ENCODE results near the gene FAM20C. TPM values are rescaled to one million over a fixed set of nuclear protein-coding genes. Genes with fewer than 3 reads are reported as not detected.

Gene FAM20C
- total and polyA plus RNA-seq, 2 of the 8 experiments (the other 6 are each of a cell fraction or from before 2014, with no cell fraction given) = 9.5 to 34.8 TPM

- TF ChIP-seq ATF2 (IDR thresholded peaks at IDR 0.05; ENCODE audit: low read length) (no peak), EZH2 (IDR thresholded peaks at IDR 0.05; ENCODE audit: low read depth, low read length, severe bottlenecking) (no peak)
- TF ChIP-seq, protein P1, sequence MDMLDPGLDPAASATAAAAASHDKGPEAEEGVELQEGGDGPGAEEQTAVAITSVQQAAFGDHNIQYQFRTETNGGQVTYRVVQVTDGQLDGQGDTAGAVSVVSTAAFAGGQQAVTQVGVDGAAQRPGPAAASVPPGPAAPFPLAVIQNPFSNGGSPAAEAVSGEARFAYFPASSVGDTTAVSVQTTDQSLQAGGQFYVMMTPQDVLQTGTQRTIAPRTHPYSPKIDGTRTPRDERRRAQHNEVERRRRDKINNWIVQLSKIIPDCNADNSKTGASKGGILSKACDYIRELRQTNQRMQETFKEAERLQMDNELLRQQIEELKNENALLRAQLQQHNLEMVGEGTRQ (IDR thresholded peaks at IDR 0.05; ENCODE audit: low read length) = peak; percentile 46; the same call in 1 of the 2 replicates
- TF ChIP-seq, protein P2, sequence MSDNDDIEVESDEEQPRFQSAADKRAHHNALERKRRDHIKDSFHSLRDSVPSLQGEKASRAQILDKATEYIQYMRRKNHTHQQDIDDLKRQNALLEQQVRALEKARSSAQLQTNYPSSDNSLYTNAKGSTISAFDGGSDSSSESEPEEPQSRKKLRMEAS (IDR thresholded peaks at IDR 0.05) = peak; percentile 88
These were observed 3.5 kb upstream of the FAM20C start (continued) for GRCh38 chr7:188727-189500.
